ENCODE data around the gene TMEM151A. TPM values are rescaled to one million over a fixed set of nuclear protein-coding genes. Genes with fewer than 3 reads are reported as not detected.

TMEM151A gene
- total and polyA plus RNA-seq, 7 experiments from 2014 or later, result 0.11 to 0.29 TPM; not detected in 5

DNA sequence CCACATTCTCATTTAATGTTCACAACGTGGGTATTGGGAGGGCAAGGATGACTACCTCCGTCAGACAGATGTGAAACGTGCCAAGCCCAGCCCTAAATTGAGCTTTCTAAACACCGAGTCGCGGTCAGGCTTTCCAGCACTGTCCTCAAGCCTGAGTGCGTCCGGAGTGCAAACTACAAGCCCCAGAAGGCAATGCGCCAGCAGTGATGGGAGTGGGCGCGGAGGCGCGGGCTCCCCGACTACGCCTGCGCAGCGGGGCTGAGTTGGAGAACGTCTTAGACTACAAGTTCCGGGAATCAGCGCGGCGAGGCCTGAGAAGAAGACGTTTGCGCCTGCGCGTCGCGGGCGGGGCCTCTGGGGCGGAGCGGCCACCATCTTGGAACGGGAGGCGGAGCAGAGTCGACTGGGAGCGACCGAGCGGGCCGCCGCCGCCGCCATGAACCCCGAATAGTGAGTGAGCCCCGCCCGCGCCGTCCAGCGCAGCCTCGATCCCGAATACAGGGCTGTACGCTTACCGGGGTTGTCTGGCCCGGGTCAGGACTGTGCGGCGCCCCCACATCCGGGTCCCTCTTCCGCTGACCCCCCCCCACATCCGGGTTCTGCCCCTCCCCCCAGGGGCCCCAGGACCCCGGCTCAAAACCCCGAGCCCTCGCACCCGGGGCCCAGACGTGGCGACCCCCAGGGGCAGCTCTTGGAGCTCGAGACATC, 23.3 kb upstream of the TMEM151A start, which contains the start of gene RAB1B:
TSS of gene RAB1B (plus strand) at position 396 of the 708 bp plus-strand sequence. CDS start at position 437, 41 bp downstream.
- peak within 1 kb of the TSS; percentile 91 for H3K4me3 ChIP-seq (ENCODE audit: low read length)
- no peaks in the 10 kb centered on the region for H3K27me3 ChIP-seq (ENCODE audit: control insufficient read depth in 2 of 2, insufficient read depth in 2 of 2, low read length in 2 of 2)
- ATAC-seq (peak; percentile 89), DNase-seq (peak; percentile 99 to 100 (median 99))
- H3K27ac ChIP-seq (ENCODE audit: low read depth, low read length), result peak within 1 kb of the TSS; percentile 90
- Mint-ChIP-seq H3K4me1 (peaks cover 25 to 47% (median 33%) of the 10 kb centered on the region in 7 donors), H3K36me3 (peaks cover 1 to 18% (median 6%) of the 10 kb centered on the region in 5 donors), H3K27me3 (peaks cover 0 to 3% (median 0%) of the 10 kb centered on the region in 5 donors), H3K27ac (peak within 1 kb of the TSS; percentile 95 to 99 (median 97)), H3K9me3 (peaks cover 0 to 5% (median 0%) of the 10 kb centered on the region in 11 donors), H3K4me3 (peak within 1 kb of the TSS; percentile 88 to 100 (median 95))
- POLR2A ChIA-PET, result interaction anchor here (0.7 to 6.3 kb wide), 11 partner anchors 12 to 1133 kb away, joined by 3 to 56 read pairs (median 3); partner anchors contain the start of genes CNIH2, PCNX3, YIF1A and ZNRD2
- CTCF ChIA-PET, result interaction anchor here (0.5 to 1.5 kb wide), 7 partner anchors 8 to 956 kb away, joined by 3 to 6 read pairs (median 3); no protein-coding TSS in a partner anchor
- H3K9me3 ChIP-seq (ENCODE audit: control insufficient read depth in 2 of 3, low read length in 3 of 3), result no peaks in the 10 kb centered on the region
- intact Hi-C loops (cut with micrococcal nuclease), result loop anchor here (1.0 to 10.0 kb wide), 18 partner anchors 10 to 1346 kb away; partner anchors contain the start of genes BRMS1 (in 2 of the 2), YIF1A (in 2 of the 2), B4GAT1 (in 1 of the 2) and BANF1 (in 1 of the 2)
- H3K36me3 ChIP-seq (ENCODE audit: control insufficient read depth in 2 of 3, insufficient read depth in 3 of 3, low read length in 3 of 3), result peaks cover 9 to 50% (median 14%) of the 10 kb centered on the region in 3 experiments
- peaks cover 16 to 38% of the 10 kb centered on the region in 2 donors for H3K4me1 ChIP-seq (ENCODE audit: control insufficient read depth in 2 of 2, insufficient read depth in 2 of 2, low read length in 2 of 2)

DNA sequence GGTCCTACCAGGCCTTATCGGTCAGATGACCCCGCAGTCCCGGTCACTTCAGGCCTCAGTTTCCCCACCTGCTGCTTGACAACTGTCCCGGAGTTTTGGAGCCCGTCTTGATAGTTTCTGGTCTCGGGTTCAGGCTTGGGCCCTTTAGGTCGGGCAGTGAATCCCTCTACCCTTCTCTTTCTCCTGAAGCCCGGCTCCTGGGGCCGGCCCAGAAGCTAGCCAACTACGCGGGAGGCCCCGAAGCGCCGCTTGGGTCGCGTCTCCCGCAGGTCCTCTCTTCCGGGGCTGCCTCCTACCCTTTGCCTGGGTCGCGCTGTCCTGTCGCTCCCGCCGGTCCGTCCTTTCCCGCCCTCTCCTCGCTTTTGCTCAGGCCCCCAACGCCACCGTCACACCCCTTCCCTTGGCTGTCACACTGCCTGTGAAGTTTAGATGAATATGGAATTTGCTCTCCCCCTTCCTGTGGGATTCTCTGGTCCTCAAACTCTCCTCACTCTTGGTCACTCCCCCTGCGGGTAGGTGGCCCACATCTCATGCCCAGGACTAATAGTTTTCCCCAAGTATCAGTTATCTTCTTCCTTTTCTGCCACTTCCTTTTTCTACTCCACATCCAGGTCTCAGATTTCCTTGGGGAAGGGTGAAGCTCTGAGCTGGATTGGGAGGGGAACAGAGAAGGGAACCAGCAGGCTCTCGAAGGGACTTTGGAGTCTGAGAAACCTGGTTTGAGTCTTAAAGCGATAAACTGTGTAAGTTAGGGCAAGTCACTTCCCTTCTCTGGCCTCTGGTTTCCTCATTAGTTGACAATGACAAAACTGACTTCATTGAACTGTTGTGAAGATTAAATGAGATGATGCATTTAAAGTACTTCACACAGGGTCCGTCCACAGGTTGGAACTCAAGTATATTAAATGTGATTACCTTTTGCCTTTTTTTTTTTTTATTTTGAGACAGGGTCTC, 22.5 kb upstream of the TMEM151A start:
- H3K36me3 ChIP-seq (ENCODE audit: control insufficient read depth in 2 of 3, insufficient read depth in 3 of 3, low read length in 3 of 3), result peaks cover 10 to 50% (median 14%) of the 10 kb centered on the region in 3 experiments
- Mint-ChIP-seq H3K27ac (peak overlapping the region; percentile 87 to 99 (median 97)), H3K36me3 (peaks cover 7 to 24% (median 10%) of the 10 kb centered on the region in 5 donors), H3K4me1 (peaks cover 28 to 50% (median 36%) of the 10 kb centered on the region in 7 donors), H3K27me3 (peaks cover 0 to 3% (median 0%) of the 10 kb centered on the region in 5 donors), H3K9me3 (peaks cover 0 to 5% (median 0%) of the 10 kb centered on the region in 11 donors), H3K4me3 (peak overlapping the region; percentile 88 to 100 (median 95))
- CTCF ChIA-PET, result interaction anchor here (0.5 to 1.4 kb wide), 5 partner anchors 12 to 956 kb away, joined by 3 to 4 read pairs (median 3); no protein-coding TSS in a partner anchor
- peak overlapping the region; percentile 90 for H3K27ac ChIP-seq (ENCODE audit: low read depth, low read length)
- no peaks in the 10 kb centered on the region for H3K27me3 ChIP-seq (ENCODE audit: control insufficient read depth in 2 of 2, insufficient read depth in 2 of 2, low read length in 2 of 2)
- POLR2A ChIA-PET, result interaction anchor here (1.4 to 6.3 kb wide), 4 partner anchors 11 to 1134 kb away, joined by 3 to 56 read pairs (median 16); partner anchors contain the start of genes CNIH2 and YIF1A
- H3K4me1 ChIP-seq (ENCODE audit: control insufficient read depth in 2 of 2, insufficient read depth in 2 of 2, low read length in 2 of 2), result peaks cover 16 to 44% of the 10 kb centered on the region in 2 donors
- intact Hi-C loops (cut with micrococcal nuclease), result loop anchor here (1.0 to 10.0 kb wide), 19 partner anchors 8 to 1347 kb away; partner anchors contain the start of genes BRMS1 (in 2 of the 2), YIF1A (in 2 of the 2), B4GAT1 (in 1 of the 2) and BANF1 (in 1 of the 2)
- DNase-seq (peak in 1 of 9 donors; percentile 23), ATAC-seq (no peak)
- H3K4me3 ChIP-seq (ENCODE audit: low read length), result peak overlapping the region; percentile 91
- H3K9me3 ChIP-seq (ENCODE audit: control insufficient read depth in 2 of 3, low read length in 3 of 3), result no peaks in the 10 kb centered on the region

DNA sequence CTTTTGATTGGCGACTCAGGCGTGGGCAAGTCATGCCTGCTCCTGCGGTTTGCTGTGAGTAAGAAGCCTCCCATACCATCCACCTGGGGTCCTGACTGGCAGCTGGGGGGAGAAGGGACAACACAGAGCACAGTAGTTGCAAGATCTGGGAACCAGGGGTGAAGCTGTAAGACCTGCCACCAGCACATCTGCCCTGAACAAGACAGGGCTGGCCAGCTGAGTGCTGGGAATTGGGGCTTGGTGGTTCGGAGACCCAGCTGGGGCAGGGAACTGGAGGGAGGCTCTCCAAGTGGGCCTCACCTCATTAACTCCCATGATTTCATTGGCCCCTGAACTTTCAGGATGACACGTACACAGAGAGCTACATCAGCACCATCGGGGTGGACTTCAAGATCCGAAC, 19.9 kb upstream of the TMEM151A start:
- Mint-ChIP-seq H3K4me1 (peaks cover 27 to 50% (median 38%) of the 10 kb centered on the region in 7 donors), H3K9me3 (peaks cover 0 to 5% (median 0%) of the 10 kb centered on the region in 11 donors), H3K36me3 (peaks cover 8 to 21% (median 11%) of the 10 kb centered on the region in 5 donors), H3K27me3 (peaks cover 0 to 3% (median 0%) of the 10 kb centered on the region in 5 donors), H3K4me3 (peak overlapping the region in 2 of 10 donors; percentile 35 to 75), H3K27ac (peak overlapping the region in 3 of 9 donors; percentile 65 to 80 (median 72))
- Histone ChIP-seq H3K27me3 (ENCODE audit: control insufficient read depth in 2 of 2, insufficient read depth in 2 of 2, low read length in 2 of 2) (no peaks in the 10 kb centered on the region), H3K9me3 (ENCODE audit: control insufficient read depth in 2 of 3, low read length in 3 of 3) (no peaks in the 10 kb centered on the region), H3K4me3 (ENCODE audit: low read length) (no peak overlapping the region), H3K4me1 (ENCODE audit: control insufficient read depth in 2 of 2, insufficient read depth in 2 of 2, low read length in 2 of 2) (peaks cover 16 to 46% of the 10 kb centered on the region in 2 donors), H3K36me3 (ENCODE audit: control insufficient read depth in 2 of 3, insufficient read depth in 3 of 3, low read length in 3 of 3) (peaks cover 10 to 56% (median 14%) of the 10 kb centered on the region in 3 experiments), H3K27ac (ENCODE audit: low read depth, low read length) (no peak overlapping the region)
- CTCF ChIA-PET, result interaction anchor here (0.7 to 1.9 kb wide), 5 partner anchors 9 to 376 kb away, joined by 3 to 5 read pairs (median 4); no protein-coding TSS in a partner anchor
- POLR2A ChIA-PET, result interaction anchor here (0.8 to 6.3 kb wide), 2 partner anchors 8 to 17 kb away, joined by 3 to 56 read pairs; partner anchors contain the start of genes CNIH2 and YIF1A
- intact Hi-C loops (cut with micrococcal nuclease), result no loop called here
- no peak for ATAC-seq
- no peak for DNase-seq

DNA sequence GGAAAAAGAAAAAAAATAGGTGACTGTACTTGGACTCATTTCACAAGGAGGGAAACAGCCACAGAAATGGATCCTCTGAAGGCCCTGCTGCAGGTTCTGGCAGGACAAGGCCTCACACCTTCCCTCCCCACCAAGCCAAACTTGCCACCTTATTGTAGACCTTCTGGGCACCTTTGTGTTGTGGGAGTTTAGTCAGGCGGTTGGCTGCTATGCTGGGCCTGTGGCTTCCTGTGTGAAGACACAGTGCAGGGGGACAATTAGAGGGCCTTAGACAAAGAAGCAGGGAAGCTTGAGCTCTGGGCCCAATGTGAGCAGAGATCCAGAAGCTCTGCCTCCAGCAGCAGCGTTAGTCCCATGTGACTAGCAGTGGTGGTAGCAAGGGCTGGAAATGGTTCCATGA, 19.1 kb upstream of the TMEM151A start:
- Histone ChIP-seq H3K4me3 (ENCODE audit: low read length) (peak overlapping the region; percentile 27), H3K36me3 (ENCODE audit: control insufficient read depth in 2 of 3, insufficient read depth in 3 of 3, low read length in 3 of 3) (peaks cover 10 to 56% (median 14%) of the 10 kb centered on the region in 3 experiments), H3K27me3 (ENCODE audit: control insufficient read depth in 2 of 2, insufficient read depth in 2 of 2, low read length in 2 of 2) (no peaks in the 10 kb centered on the region), H3K9me3 (ENCODE audit: control insufficient read depth in 2 of 3, low read length in 3 of 3) (no peaks in the 10 kb centered on the region), H3K27ac (ENCODE audit: low read depth, low read length) (no peak overlapping the region), H3K4me1 (ENCODE audit: control insufficient read depth in 2 of 2, insufficient read depth in 2 of 2, low read length in 2 of 2) (peaks cover 19 to 46% of the 10 kb centered on the region in 2 donors)
- no peak for DNase-seq
- POLR2A ChIA-PET, result interaction anchor here (0.8 to 6.3 kb wide), 2 partner anchors 7 to 16 kb away, joined by 3 to 56 read pairs; partner anchors contain the start of genes CNIH2 and YIF1A
- intact Hi-C loops (cut with micrococcal nuclease), result no loop called here
- Mint-ChIP-seq H3K4me3 (peak overlapping the region in 1 of 10 donors; percentile 44), H3K27me3 (peaks cover 0 to 3% (median 0%) of the 10 kb centered on the region in 5 donors), H3K4me1 (peaks cover 24 to 52% (median 36%) of the 10 kb centered on the region in 7 donors), H3K9me3 (peaks cover 0 to 5% (median 0%) of the 10 kb centered on the region in 11 donors), H3K36me3 (peaks cover 8 to 23% (median 11%) of the 10 kb centered on the region in 5 donors), H3K27ac (peak overlapping the region in 4 of 9 donors; percentile 8 to 53 (median 38))
- CTCF ChIA-PET, result interaction anchor here (0.7 to 1.9 kb wide), 3 partner anchors 8 to 39 kb away, joined by 3 to 5 read pairs (median 4); no protein-coding TSS in a partner anchor
- no peak for ATAC-seq

DNA sequence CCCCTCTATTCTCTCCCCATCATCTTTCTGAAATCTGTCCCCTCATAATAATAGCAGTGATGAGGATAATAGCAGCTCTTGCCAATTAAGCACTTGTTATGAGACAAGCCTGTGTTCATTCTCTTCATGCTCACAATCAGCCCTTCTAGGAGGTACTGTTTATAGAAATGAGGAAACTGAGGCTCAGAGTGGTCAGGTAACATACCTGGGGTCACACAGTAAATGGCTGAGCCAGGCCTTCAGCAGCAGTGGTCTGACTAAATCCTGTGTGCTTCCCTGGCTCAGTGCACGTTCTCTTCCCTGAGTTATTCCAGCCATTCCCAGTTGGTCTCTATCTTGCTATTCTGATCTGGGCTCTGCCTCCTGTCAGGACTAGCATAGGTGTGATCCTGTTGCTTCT, 17.5 kb upstream of the TMEM151A start:
- Histone ChIP-seq H3K36me3 (ENCODE audit: control insufficient read depth in 2 of 3, insufficient read depth in 3 of 3, low read length in 3 of 3) (peaks cover 10 to 51% (median 14%) of the 10 kb centered on the region in 3 experiments), H3K27me3 (ENCODE audit: control insufficient read depth in 2 of 2, insufficient read depth in 2 of 2, low read length in 2 of 2) (no peaks in the 10 kb centered on the region), H3K4me3 (ENCODE audit: low read length) (no peak overlapping the region), H3K9me3 (ENCODE audit: control insufficient read depth in 2 of 3, low read length in 3 of 3) (no peaks in the 10 kb centered on the region), H3K4me1 (ENCODE audit: control insufficient read depth in 2 of 2, insufficient read depth in 2 of 2, low read length in 2 of 2) (peaks cover 27 to 46% of the 10 kb centered on the region in 2 donors), H3K27ac (ENCODE audit: low read depth, low read length) (no peak overlapping the region)
- Mint-ChIP-seq H3K4me1 (peaks cover 18 to 50% (median 33%) of the 10 kb centered on the region in 7 donors), H3K4me3 (no peak overlapping the region), H3K9me3 (no peaks in the 10 kb centered on the region), H3K27me3 (peaks cover 0 to 7% (median 0%) of the 10 kb centered on the region in 5 donors), H3K27ac (peak overlapping the region in 1 of 9 donors; percentile 58), H3K36me3 (peaks cover 8 to 21% (median 11%) of the 10 kb centered on the region in 5 donors)
- DNase-seq, result no peak
- ATAC-seq, result no peak
- CTCF ChIA-PET, result interaction anchor here (0.6 kb wide), 1 partner anchor 138 kb away, joined by 3 read pairs; no protein-coding TSS in a partner anchor
- intact Hi-C loops (cut with micrococcal nuclease), result no loop called here
- POLR2A ChIA-PET, result no interaction called here
